Heart left ventricle (tissue), 13 donors: ENCODE results near the gene NACAD.

ENCODE experiments used
- POLR2A ChIP-seq, 2 donors: fragments of 450-650 bp; IDR thresholded peaks; one replicate each; pipeline ENCODE4 v1.6.1; 2017; ENCODE audit warnings: antibody characterized with exemption in 2 of 2, mild to moderate bottlenecking in 2 of 2, moderate library complexity in 2 of 2
- TF ChIP-seq, protein P1 (sequence below), 12 donors: fragments of 200-600 bp; sonication (generic) in 4 of 12; IDR thresholded peaks; one replicate each; pipeline versions ENCODE4 v1.5.0 to v1.8.0; 2018 to 2022; ENCODE audit warnings: antibody characterized with exemption in 12 of 12, mild to moderate bottlenecking in 5 of 12
- donor health status: ischemic (EF 13 %, LVEDD 7.1; RV severe dilation, severe dysfunction).
- donor health status: DM: no; HTN: yes; CAD: no.
- donor health status: DM: no; HTN: no; CAD: no.
- donor health status: ischemic (EF 25% LVEDD 6.9; RV normal size, moderate dysfunction).
- donor health status: ischemic (EF 25% LVEDD 5.7; RV mildly dilated, moderate dysfunction).
- donor health status: ischemic (EF 35%, LVEDD 5.7; RV mildly dilated, moderate dysfunction).
- donor health status: nonischemic (EF 11% LVEDD 7.7; RV severe dilation, severe dysfunction).
- donor health status: DM: yes; HTN: yes; CAD: no.
- donor health status: PGD.
- donor health status: ischemic (EF 29% LVEDD 5.4; RV normal size, mild dysfunction).
- donor health status: nonischemic (EF 23%, LVEDD 6.1; RV moderate dilation, normal function).

DNA sequence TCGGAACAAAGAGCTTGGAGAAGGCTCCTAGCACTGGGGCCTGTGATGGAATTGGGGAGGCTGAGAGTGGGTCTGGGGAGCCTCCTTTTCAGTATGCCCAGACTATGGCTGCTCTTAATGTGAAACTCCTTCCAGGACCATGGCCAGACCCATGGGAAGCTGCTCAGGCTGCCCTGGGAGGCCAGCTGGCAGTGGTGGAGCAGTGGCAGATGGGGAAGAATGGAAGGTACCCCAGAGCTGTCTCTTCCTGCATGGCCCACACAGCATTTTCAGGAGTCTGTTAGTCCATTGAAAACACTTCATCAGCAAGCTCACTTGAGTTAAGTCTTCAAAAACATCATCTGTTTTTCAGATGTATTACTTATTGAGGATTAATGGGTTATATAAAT is 18.5 kb downstream of the NACAD start:
- TF ChIP-seq, protein P1, sequence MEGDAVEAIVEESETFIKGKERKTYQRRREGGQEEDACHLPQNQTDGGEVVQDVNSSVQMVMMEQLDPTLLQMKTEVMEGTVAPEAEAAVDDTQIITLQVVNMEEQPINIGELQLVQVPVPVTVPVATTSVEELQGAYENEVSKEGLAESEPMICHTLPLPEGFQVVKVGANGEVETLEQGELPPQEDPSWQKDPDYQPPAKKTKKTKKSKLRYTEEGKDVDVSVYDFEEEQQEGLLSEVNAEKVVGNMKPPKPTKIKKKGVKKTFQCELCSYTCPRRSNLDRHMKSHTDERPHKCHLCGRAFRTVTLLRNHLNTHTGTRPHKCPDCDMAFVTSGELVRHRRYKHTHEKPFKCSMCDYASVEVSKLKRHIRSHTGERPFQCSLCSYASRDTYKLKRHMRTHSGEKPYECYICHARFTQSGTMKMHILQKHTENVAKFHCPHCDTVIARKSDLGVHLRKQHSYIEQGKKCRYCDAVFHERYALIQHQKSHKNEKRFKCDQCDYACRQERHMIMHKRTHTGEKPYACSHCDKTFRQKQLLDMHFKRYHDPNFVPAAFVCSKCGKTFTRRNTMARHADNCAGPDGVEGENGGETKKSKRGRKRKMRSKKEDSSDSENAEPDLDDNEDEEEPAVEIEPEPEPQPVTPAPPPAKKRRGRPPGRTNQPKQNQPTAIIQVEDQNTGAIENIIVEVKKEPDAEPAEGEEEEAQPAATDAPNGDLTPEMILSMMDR (IDR thresholded peaks at IDR 0.05): no peak
- TF ChIP-seq POLR2A (IDR thresholded peaks at IDR 0.05): no peak
